Fibroblast of villous mesenchyme (primary cell): Measurements from ENCODE around the gene HACD2. TPM values are rescaled to one million over a fixed set of nuclear protein-coding genes. Genes with fewer than 3 reads are reported as not detected.
A peak's percentile ranks its signal among the peaks of the same experiment; 100 is the strongest.
"Not testable (repeated sequence)": the region's sequence is repeated elsewhere in the genome, so short reads cannot be mapped to it uniquely, and the experiment has no call there.

Source experiments
- DNase-seq: peaks from one replicate; pipeline ENCODE4 v3.0.0-alpha.2; 2010; ENCODE audit warnings: low read depth
- H3K4me3 ChIP-seq: 2 replicates; pipeline ENCODE4 v1.5.1; 2011; ENCODE audit warnings: low read depth, mild to moderate bottlenecking, low read length
- total RNA-seq: library from RNA; depleted of rRNA; stranded (reverse); fragments of >200 nt; gene quantifications from 2 replicates; pipeline ENCODE4 v1.2.3, GENCODE V29; 2012
- TF ChIP-seq, protein P1 (sequence below): IDR thresholded peaks from 2 replicates; pipeline ENCODE4 v1.5.1; 2012; ENCODE audit warnings: low read depth, mild to moderate bottlenecking, low read length; ENCODE audit not compliant: insufficient read depth

The HACD2 gene
- total RNA-seq, 1 donor: 51.8 TPM

- no peak overlapping the region for H3K4me3 ChIP-seq
- peak; percentile 79 for DNase-seq
- TF ChIP-seq, protein P1, sequence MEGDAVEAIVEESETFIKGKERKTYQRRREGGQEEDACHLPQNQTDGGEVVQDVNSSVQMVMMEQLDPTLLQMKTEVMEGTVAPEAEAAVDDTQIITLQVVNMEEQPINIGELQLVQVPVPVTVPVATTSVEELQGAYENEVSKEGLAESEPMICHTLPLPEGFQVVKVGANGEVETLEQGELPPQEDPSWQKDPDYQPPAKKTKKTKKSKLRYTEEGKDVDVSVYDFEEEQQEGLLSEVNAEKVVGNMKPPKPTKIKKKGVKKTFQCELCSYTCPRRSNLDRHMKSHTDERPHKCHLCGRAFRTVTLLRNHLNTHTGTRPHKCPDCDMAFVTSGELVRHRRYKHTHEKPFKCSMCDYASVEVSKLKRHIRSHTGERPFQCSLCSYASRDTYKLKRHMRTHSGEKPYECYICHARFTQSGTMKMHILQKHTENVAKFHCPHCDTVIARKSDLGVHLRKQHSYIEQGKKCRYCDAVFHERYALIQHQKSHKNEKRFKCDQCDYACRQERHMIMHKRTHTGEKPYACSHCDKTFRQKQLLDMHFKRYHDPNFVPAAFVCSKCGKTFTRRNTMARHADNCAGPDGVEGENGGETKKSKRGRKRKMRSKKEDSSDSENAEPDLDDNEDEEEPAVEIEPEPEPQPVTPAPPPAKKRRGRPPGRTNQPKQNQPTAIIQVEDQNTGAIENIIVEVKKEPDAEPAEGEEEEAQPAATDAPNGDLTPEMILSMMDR: no peak
These were observed 17.5 kb upstream of the HACD2 start for GRCh38 chr3:123602325-123602724.

GRCh38 chr3:123600863-123601262 lies 16.0 kb upstream of the HACD2 start:
- not testable (repeated sequence) for H3K4me3 ChIP-seq, DNase-seq

- no peak overlapping the region for H3K4me3 ChIP-seq
- peak; percentile 60 for DNase-seq
- TF ChIP-seq, protein P1: no peak
These were observed 12.7 kb upstream of the HACD2 start for GRCh38 chr3:123597561-123597960.

- DNase-seq: no peak
- TF ChIP-seq, protein P1: no peak
- H3K4me3 ChIP-seq: no peak overlapping the region
These were observed 10.7 kb upstream of the HACD2 start for GRCh38 chr3:123595396-123596180.

GRCh38 chr3:123593381-123593780 lies 8.5 kb upstream of the HACD2 start:
- TF ChIP-seq, protein P1: no peak
- no peak overlapping the region for H3K4me3 ChIP-seq
- no peak for DNase-seq

- H3K4me3 ChIP-seq: no peak overlapping the region
- TF ChIP-seq, protein P1: no peak
- no peak for DNase-seq
These were observed 6.0 kb upstream of the HACD2 start for GRCh38 chr3:123590685-123591450.

DNA sequence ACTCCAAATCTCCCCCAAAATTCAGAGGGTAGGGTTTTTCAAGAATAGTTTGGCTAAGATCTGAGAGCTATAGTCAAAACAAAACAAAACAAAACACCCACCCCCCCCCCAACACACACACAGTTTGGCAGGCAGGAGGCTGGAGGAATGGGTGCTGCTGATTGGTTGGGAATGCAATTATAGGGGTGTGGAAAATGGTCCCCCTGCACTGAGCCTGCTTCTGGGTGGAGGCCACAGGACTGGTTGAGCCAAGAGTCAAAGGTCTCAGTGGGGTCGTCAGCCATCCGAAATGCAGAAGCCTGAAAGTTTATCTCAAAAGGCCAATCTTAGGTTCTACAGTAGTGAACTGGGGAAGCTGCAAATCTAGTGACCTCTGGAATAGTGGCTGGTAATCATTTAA lies 2.5 kb upstream of the HACD2 start:
- no peak overlapping the region for H3K4me3 ChIP-seq
- TF ChIP-seq, protein P1: no peak
- DNase-seq: no peak
